HG03039 (cell line): Measurements from ENCODE around the gene PDHX.

Source experiments
- ATAC-seq: cut with Tn5 transposase; IDR thresholded peaks from one replicate; pipeline ENCODE4 v1.9.1; 2021; ENCODE audit warnings: mild to moderate bottlenecking, moderate library complexity; ENCODE audit not compliant: unreplicated experiment

PDHX gene

DNA sequence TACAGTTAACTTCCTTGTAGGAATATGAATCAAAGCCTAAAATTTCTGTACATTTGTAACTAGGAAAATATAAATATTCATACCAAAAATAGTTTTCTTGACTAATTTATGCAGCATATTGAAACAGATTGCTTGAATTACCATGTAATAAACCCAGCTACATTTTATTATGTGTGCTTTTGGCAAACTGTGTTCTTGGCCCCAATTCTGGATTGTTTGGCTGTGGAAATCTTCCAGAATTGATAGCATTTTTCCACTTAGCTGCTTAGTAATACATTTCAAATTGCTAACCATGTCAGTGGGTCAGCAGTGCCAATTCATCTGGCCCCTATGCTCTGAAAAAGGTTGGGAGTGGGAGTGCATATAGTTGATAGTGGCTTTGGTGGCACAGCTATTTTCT, 32.3 kb downstream of the PDHX start:
- ATAC-seq = no peak

DNA sequence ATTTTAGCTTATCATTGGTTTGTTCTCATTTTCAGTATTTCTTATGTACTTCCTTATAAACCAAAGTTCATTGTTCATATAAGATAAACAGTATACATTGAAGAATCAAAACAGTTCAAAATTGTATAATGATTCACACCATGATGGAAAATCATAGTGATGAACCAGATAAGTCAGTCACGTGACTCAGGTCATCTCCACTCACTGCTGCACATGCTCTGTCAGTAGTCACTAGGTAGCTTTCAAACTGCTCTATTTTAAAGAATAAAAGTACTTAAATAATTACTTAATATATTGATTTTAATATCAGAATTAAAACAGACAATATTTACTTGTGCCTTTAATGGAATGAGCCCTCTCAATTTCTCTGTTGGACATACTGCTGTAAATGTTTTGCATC, 37.5 kb downstream of the PDHX start:
- no peak for ATAC-seq

DNA sequence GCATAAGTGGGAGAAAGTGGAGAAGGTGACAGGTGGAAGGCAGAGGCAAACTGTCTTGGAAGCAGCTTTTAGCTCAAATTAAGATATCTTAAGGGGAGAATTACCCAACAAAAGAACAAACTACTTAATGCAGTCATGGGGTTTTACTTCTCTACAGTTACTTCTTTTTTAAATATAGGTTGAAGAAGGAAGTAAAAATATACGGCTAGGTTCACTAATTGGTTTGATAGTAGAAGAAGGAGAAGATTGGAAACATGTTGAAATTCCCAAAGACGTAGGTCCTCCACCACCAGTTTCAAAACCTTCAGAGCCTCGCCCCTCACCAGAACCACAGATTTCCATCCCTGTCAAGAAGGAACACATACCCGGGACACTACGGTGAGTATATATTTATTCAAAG, 40.8 kb downstream of the PDHX start:
- no peak for ATAC-seq

DNA sequence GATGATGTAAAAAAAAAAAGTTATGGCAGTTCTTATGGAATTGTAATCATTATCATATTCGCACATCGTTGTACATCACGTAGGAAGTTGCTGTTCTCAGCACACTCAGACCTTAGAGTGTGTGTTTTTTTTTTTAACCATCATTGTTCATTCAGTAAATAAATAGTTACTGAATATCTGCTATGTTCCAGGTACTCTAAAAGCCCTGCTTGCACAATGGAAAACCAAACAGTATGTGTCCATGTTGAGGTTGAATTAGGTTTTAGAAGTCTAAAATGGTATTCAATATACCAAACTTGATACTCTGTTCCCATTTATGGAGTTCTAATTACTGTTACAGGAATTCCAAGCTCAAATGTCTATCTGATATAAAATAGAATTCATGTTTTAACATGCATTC, 41.2 kb downstream of the PDHX start:
- no peak for ATAC-seq

DNA sequence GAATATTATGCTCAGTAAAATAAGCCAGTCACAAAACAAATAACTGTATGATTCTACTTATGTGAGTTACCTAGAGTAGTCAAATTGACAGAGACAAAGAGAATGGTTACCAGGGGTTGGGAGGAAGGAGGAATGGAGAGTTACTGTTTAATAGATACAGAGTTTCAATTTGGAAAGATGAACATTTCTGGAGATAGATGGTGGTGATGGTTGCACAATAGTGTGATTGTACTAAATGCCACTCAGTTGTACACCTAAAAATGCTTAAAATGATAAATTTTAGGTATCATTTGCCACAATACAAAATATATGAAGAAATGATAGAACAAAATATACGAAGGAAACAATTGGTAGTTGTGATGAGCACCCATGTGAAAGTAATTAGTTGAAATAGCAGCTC, 43.4 kb downstream of the PDHX start:
- no peak for ATAC-seq

DNA sequence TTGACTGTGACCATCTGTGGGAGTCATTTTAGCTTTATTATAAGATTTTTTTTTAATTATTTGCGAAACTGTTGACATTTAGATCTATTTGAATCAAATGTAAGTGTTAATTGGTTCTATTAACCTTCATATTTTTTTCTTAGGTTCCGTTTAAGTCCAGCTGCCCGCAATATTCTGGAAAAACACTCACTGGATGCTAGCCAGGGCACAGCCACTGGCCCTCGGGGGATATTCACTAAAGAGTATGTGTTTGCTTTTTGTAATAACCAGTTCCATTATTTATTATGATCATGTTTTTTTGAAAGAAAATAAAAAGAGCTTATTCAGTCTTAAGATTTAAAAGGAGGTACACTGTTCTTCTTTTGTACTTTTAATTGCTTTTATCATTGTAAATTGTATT, 43.9 kb downstream of the PDHX start:
- ATAC-seq = no peak

DNA sequence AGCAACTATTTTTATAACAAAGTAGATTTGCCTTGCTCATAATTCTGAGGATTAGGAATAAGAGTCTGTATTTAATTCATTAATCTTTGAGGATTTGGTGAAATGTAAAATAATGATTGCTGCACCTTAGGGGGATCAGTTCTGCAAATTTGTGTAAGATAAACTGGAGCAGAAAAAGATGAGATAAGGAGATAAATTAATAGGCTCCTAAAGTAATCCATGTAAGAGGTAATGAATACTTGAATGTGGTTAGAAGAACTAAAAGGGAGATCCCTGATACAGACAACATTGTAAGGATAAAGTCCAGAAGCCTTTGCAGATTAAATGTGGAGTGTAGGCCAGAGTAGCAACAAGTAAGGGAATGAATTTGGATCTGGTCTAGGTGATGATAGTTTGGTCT, 45.6 kb downstream of the PDHX start:
- ATAC-seq = no peak

DNA sequence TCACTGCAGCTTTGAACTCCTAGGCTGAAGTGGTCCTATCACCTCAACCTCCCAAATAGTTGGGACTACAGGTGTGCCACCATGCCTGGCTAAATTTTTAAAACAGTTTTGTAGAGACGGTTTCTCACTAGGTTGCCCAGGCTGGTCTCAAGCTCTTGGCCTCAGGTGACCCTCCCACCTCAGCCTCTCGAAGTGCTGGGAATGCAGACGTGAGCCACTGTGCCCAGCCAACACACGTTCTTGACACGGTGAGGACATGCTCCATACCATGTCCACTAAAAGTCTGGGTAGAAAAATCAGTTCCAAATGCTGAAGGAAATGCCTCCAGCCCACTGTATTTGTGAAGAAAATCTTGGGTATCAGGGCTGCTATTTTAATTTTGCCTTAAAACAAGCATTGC, 46.9 kb downstream of the PDHX start:
- no peak for ATAC-seq

DNA sequence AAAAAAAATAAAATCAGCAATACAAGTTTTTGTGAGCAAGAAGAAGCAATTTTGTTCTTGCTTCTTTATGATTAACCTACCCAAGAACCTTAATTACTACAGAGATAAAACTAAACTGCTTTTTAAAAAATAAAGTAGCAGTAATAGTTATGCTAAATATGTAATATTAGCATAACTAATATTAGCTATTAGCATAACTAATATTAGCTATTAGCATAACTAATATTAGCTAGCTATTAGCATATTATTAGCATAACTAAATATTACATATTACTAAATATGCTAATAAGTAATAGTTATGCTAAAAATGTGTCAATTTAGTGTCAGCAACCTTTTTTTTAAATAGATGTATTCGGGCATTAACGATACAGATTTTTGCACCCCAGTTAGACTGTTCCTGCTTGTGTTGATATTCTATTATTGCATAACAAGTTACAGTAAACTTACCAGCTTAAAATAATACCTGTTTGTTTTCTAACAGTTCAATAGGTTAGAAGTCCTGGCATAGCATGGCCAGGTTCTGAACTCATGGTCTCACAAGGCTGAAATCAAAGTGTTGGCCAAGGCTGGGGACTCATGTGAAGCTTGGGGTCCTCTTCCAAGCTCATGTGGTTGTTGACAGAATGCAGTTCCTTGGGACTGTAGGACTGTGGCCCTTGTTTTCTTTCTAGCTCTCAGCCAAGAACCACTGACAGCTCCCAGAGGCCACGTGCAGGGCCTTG, 48.4 kb downstream of the PDHX start:
- no peak for ATAC-seq

DNA sequence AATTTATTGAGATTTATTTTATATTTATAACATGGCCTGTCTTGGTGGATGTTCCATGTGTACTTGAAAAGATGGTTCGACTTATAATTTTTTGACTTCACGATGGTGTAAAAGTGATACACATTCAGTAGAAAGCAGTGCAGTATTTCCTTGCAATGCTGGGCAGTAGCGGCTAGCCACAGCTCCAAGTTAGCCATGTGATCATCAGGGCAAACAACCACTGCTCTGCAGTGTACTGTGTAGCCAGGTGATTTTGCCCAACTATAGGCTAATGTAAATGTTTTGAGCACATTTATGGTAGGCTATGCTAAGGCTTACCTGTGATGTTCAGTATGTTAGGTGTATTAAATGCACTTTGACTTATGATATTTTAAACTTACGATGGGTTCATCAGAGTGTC, 52.4 kb downstream of the PDHX start:
- no peak for ATAC-seq

DNA sequence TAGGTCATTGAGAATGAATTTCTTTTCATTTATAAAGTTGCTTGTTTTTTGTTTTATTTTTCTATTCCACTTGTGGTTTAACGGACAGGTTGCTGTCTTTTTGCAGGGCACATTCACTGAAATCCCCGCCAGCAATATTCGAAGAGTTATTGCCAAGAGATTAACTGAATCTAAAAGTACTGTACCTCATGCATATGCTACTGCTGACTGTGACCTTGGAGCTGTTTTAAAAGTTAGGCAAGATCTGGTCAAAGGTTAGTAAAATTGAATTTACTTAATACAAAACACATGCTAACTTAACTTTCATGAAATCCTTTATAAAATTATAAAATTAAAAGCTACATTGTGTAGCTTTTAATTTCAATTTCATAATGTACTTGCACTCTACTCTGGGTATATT, 53.6 kb downstream of the PDHX start:
- no peak for ATAC-seq

DNA sequence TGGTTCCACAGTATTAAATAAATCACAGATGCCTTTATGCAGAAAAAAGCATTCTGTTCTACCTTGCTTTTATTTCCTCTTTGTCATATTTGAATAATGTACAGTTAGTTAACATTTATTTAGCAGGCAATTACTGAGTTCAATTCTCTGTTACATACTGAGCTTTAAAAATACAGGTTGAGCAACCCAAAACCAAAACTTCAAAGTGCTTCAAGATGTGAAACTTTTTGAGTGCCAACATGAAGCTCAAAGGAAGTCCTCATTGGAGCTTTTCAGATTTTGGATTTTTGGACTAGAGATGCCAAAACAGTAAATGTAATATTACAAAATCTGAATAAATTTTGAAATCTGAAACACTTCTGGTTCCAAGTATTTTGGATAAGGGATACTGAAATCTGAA, 54.1 kb downstream of the PDHX start:
- no peak for ATAC-seq

DNA sequence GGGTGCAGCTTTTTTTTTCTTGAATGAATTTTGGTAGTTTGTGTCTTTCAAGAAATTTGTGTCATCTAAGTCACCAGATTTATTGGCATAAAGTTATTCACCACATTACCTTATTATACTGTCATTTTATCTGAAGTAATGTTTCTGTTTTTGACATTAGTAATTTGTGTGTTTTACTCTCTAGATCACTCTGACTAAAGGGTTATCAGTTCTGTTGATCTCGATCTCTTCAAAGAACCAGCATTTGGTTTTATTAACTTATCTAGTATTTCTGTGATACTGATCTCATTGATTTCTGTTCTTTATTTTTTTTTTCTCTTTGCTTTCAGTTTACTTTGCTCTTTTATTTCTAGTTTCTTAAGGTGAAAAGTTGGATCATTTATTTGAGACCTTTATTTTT, 55.5 kb downstream of the PDHX start:
- no peak for ATAC-seq

DNA sequence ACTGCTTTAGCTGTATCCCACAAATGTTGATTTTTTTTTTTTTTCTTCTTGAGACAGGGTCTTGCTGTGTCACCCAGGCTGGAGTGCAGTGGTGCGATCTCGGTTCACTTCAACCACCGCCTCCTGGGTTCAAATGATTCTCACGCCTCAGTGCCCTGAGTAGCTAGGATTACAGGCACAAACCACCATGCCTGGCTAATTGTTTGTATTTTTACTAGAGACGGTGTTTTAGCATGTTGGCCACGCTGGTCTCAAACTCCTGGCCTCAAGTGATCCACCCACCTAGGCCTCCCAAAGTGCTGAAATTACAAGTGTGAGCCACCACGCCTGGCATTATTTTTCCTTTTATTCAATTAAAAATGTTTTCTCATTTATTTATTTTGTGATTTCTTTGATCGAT, 55.9 kb downstream of the PDHX start:
- ATAC-seq = no peak

DNA sequence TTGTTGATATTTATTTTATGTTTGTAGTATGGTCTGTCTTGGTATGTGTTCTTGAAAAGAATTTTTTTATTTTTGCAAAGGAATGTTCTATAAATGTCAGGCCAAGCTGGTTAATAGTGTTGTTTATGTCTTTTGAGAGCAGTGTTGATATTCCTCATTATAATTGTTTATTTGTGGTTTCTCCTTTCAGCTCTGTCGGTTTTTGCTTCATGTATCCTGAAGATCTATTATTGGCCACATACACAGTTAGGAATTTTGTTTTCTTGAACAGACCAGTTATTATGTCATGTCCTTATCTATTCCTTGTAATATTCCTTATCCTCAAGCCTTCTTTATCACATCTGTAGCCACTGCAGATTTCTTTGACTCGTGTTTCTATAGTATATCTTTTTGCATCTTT, 56.5 kb downstream of the PDHX start:
- no peak for ATAC-seq

DNA sequence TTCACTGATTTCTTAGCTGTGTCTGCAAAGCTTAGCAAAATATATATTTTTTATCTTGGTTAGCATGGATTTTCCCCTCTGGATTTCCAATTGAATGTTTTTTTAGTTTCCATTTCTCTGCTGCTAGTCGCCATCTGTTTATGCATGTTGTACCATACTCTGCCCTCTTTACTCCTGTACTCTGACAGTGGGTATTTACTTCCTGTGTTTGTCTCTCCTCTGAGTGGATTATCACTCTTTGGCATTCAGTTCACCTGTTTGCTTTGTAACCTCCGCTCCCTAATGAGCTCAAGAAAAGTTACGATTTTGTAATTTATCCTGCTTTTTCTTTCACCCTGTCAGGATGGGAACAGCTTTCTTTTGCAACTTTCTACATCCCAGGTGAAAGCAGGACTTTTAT, 59.1 kb downstream of the PDHX start:
- ATAC-seq = no peak

DNA sequence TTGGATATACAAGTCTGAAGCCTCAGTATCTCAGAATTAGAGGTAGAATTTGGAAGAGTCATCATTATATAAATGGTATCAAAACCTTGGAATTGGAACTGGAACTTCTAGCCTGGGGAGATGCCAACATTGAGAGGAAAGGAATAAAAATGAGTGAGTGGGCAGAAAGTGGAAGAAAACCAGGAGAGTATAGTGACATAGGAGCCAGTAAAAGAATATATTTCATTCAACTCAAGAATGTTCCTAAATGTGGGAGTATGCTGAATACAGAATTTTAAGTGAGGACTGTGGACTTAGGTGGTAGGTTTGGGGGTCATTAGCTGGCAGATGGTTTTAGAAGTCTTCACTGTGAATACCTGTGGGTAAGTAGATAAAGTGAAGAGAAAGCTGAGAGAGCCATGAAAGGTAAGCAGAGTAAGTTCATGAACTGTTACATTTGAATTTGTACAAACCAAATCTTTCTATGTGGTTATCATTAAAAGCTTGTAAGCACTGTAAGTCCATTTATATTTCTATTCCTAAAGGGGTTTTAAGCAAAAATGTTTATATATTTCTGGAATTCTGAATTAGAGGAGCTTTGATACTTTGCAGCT, 60.2 kb downstream of the PDHX start:
- no peak for ATAC-seq

DNA sequence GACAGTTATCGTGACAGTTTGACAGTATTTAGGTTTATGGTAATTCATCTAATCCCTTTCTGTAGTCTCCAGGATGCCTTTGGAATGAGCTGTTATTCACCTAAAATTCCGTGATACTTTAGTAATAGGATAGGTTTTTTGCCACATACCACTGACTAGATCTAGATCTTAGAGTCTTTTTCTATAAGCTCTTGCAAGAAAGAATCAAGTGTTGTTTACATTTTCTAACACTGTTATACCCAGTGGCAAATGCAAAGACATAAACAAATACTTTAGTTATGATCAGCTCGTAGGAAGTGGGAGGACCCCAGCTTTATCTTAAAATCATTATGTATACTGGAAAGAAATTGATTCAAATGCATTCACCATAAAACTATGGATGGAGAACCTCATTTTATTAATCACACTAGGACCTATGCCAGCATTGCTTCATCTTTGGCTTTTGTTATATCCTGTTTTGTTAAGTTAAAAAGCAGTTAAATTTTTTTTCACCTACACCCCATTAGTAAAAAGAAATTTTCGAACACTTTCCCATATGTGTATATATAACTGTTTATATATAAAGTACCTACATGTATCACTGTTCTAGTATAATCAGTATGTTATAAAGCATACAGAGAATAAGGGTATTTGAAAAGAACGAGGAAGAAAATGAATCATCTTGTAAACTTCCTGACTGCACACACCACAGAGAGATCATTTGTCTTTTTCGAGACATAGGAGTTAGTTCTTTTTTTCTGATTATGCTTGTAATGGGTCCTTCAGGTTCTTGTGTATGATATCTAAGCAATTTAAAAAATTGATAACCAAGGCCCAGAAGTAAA, 60.9 kb downstream of the PDHX start:
- ATAC-seq = no peak

DNA sequence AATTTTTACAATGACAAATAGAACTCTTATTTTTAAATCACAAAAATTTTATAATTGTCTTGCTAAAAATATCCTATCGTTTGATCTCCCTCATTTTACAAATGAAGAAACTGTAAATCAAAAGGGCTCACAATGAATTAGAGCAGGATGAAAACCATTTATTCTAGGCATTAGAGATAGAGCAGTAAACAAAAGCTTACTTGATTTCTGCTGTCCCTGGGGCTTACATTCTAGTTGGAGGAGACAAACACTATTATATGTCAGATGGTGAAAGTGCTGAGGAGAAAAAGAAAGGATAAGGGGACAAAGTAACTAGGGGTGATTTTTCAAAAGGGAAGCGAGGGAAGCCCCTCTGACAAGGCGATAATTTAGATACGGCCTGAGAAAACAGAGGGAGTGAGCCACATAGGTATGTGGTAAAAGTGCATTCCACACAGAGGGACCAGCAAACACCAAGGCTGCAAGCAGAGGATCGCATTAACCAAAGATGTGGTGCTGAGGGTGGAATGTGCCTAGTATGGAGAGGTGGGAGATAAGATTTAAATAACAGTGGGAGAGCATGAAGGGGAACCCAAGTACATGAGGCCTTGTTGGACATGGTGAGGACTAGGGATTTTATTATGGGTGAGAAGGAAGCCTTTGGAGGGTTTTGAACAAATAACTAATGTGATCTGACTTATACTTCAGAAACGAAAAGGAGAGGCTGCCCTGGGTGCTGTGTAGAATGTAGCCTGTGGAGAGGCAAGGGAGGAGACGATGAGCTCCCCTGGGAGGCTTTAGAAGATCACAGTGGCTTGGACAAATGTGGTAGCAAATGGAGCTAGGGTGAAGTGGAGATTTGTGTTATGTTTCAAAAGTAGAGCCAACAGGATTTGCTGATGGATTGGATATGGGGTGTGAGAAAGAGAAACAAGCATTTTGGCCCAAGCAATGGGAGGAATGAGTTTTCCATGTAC, 62.1 kb downstream of the PDHX start:
- ATAC-seq = no peak

DNA sequence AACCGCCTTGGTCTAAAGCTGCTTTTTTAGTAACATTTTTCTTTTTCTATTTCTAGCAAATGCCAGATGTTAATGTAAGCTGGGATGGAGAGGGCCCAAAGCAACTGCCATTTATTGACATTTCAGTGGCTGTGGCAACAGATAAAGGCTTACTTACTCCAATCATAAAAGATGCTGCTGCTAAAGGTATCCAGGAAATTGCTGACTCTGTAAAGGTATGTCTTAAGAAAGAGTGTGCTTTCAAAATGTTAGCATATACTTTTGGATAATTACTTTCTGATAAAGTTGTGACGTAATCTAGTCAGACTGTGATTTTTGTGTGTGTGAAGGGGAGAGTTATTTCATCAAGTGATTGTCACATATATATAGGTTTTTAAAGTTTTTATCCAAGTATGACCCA, 68.1 kb downstream of the PDHX start:
- no peak for ATAC-seq

DNA sequence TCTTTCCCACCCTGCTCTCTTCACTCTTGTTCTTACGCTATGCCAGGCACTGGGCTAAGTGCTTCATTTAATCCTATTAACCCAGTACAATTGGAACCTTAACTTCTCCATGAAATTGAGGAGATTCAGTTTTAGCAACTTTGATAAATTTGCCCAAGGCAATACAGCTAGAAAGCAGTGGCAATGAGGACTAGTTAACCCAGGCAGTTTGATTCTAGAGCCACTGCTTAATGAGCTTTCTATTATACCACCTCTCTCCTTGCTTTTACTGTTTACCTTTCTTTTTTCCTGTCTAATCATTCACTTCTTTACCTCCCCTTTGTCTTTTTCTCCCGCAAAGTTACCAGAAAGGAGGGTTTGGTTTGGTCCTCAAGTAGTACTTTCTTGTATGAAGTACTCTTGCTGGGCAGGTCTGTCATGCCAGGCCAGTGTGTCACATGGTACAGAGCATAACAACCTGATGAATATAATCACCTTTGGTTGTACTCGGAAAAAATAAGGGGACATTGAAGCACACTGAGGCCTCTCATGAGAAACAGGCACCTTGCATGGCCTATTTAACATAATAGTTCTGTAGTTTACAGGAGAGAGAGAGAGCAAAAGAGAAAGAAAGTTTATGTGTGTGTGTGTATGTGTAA, 70.6 kb downstream of the PDHX start:
- no peak for ATAC-seq
